GM23338 (cell line): ENCODE data around the gene HRK. TPM values are rescaled to one million over a fixed set of nuclear protein-coding genes. Genes with fewer than 3 reads are reported as not detected.

Source experiments
- ATAC-seq: fragments of 200-7000 bp; cut with Tn5 transposase; 3 replicates; pipeline ENCODE4 v1.9.1; 2020
- DNase-seq: peaks from one replicate; pipeline ENCODE4 v3.0.0-alpha.2; 2015; ENCODE audit warnings: low spot score
- H2AFZ ChIP-seq: fragments of 200-600 bp; sonication (generic); 2 replicates; pipeline ENCODE4 v1.8.0; 2016; ENCODE audit warnings: antibody characterized with exemption, mild to moderate bottlenecking, moderate library complexity
- H3F3A ChIP-seq: fragments of 200-600 bp; sonication (generic); replicated peaks from 2 replicates; pipeline ENCODE4 v1.8.0; 2017; ENCODE audit warnings: antibody characterized with exemption, mixed run types, low read depth
- H3K27ac ChIP-seq: fragments of 200-600 bp; sonication (generic); 2 replicates; pipeline ENCODE4 v1.6.1; 2016; ENCODE audit warnings: low read depth
- H3K27me3 ChIP-seq: fragments of 200-600 bp; sonication (generic); 2 replicates; pipeline ENCODE4 v1.8.0; 2016; ENCODE audit warnings: mild to moderate bottlenecking, mixed run types, moderate library complexity; ENCODE audit not compliant: insufficient read depth
- H3K36me3 ChIP-seq: fragments of 200-600 bp; sonication (generic); 2 replicates; pipeline ENCODE4 v1.8.0; 2016; ENCODE audit warnings: mild to moderate bottlenecking; ENCODE audit not compliant: insufficient read depth
- H3K4me1 ChIP-seq: fragments of 200-600 bp; sonication (generic); 2 replicates; pipeline ENCODE4 v1.8.0; 2016; ENCODE audit warnings: mild to moderate bottlenecking, moderate library complexity; ENCODE audit not compliant: insufficient read depth
- H3K4me2 ChIP-seq: fragments of 200-600 bp; sonication (generic); 2 replicates; pipeline ENCODE4 v1.7.1; 2017; ENCODE audit warnings: mixed run types
- H3K4me3 ChIP-seq: fragments of 200-600 bp; sonication (generic); 2 replicates; pipeline ENCODE4 v1.6.1; 2016; ENCODE audit warnings: mixed run types
- H3K79me2 ChIP-seq: fragments of 200-600 bp; sonication (generic); replicated peaks from 2 replicates; pipeline ENCODE4 v1.8.0; 2017; ENCODE audit warnings: mild to moderate bottlenecking; ENCODE audit not compliant: insufficient read depth
- H3K9me2 ChIP-seq: fragments of 200-600 bp; sonication (generic); 2 replicates; pipeline ENCODE4 v1.8.0; 2017; ENCODE audit not compliant: insufficient read depth
- H4K20me1 ChIP-seq: fragments of 200-600 bp; sonication (generic); replicated peaks from 2 replicates; pipeline ENCODE4 v1.8.0; 2017; ENCODE audit warnings: mild to moderate bottlenecking; ENCODE audit not compliant: insufficient read depth
- H3K27ac Mint-ChIP-seq: 2 replicates; pipeline ENCODE4 v1.8.0; 2020; ENCODE audit warnings: inconsistent platforms, mild to moderate bottlenecking, moderate library complexity, mixed read lengths
- H3K27me3 Mint-ChIP-seq: 3 replicates; pipeline ENCODE4 v1.8.0; 2022; ENCODE audit warnings: low read depth, mild to moderate bottlenecking, moderate library complexity, mixed read lengths, inconsistent platforms; ENCODE audit not compliant: insufficient read depth, poor library complexity
- H3K36me3 Mint-ChIP-seq: 3 replicates; pipeline ENCODE4 v1.8.0; 2021; ENCODE audit warnings: low read depth, mild to moderate bottlenecking, inconsistent platforms, moderate library complexity, mixed read lengths
- H3K4me1 Mint-ChIP-seq: 3 replicates; pipeline ENCODE4 v1.8.0; 2020; ENCODE audit warnings: mild to moderate bottlenecking, inconsistent platforms, mixed read lengths
- H3K4me3 Mint-ChIP-seq: 3 replicates; pipeline ENCODE4 v1.8.0; 2021; ENCODE audit warnings: moderate library complexity, mild to moderate bottlenecking, inconsistent platforms, mixed read lengths
- H3K9me3 Mint-ChIP-seq: 3 replicates; pipeline ENCODE4 v1.8.0; 2020; ENCODE audit warnings: moderate library complexity, mild to moderate bottlenecking, inconsistent platforms, mixed read lengths
- EZH2 ChIP-seq: fragments of 200-600 bp; sonication (generic); IDR thresholded peaks from one replicate; pipeline ENCODE4 v1.8.0; 2017; ENCODE audit warnings: antibody characterized with exemption, mild to moderate bottlenecking, low read depth; ENCODE audit not compliant: unreplicated experiment
- JUNB ChIP-seq: IDR thresholded peaks from one replicate; pipeline ENCODE4 v1.6.1; 2016; ENCODE audit warnings: antibody characterized with exemption; ENCODE audit not compliant: unreplicated experiment
- NANOG ChIP-seq: IDR thresholded peaks from 2 replicates; pipeline ENCODE4 v1.6.1; 2016; ENCODE audit warnings: antibody characterized with exemption, borderline replicate concordance
- POLR2AphosphoS5 ChIP-seq: IDR thresholded peaks from 2 replicates; pipeline ENCODE4 v1.6.1; 2016; ENCODE audit warnings: antibody characterized with exemption, low read depth
- REST ChIP-seq: IDR thresholded peaks from one replicate; pipeline ENCODE4 v1.6.1; 2018; ENCODE audit warnings: antibody characterized with exemption; ENCODE audit not compliant: unreplicated experiment
- ZNF114 ChIP-seq: fragments of 250-450 bp; sonication (Bioruptor Pico); IDR thresholded peaks from 2 replicates; pipeline ENCODE4 v1.5.0; 2020; ENCODE audit warnings: mild to moderate bottlenecking, moderate library complexity
- ZNF331 ChIP-seq: fragments of 250-450 bp; sonication (Bioruptor Pico); IDR thresholded peaks from 2 replicates; pipeline ENCODE4 v1.5.0; 2020; ENCODE audit warnings: low read depth, mild to moderate bottlenecking, moderate library complexity
- polyA plus RNA-seq: library from polyadenylated mRNA; unstranded; fragments of >200 nt; fragmentation: Nextera tagmentation; extraction: Ambion mirVana; gene quantifications from 2 replicates; pipeline ENCODE4 v1.2.1, GENCODE V29; 2016
- total RNA-seq: library from RNA; depleted of rRNA; stranded (reverse); fragments of >200 nt; shearing (Covaris generic); gene quantifications from 2 replicates; pipeline ENCODE4 v1.2.3, GENCODE V29; 2014
- TF ChIP-seq, protein P1 (sequence below): fragments of 250-450 bp; sonication (Bioruptor Pico); IDR thresholded peaks from 2 replicates; pipeline ENCODE4 v1.5.0; 2020; ENCODE audit warnings: mild to moderate bottlenecking, moderate library complexity
- TF ChIP-seq, protein P2 (sequence below), 2 experiments: fragments of 200-600 bp in 1 of 2; sonication (generic) in 1 of 2; conservative IDR thresholded peaks; 2 replicates each; pipeline versions ENCODE4 v1.5.1 to v1.6.1; 2016 to 2017; ENCODE audit warnings: antibody characterized with exemption in 2 of 2, low read depth in 2 of 2, mild to moderate bottlenecking in 2 of 2, moderate library complexity in 1 of 2
- TF ChIP-seq, protein P3 (sequence below): IDR thresholded peaks from 2 replicates; pipeline ENCODE4 v1.6.1; 2016; ENCODE audit warnings: antibody characterized with exemption

HRK gene
- total and polyA plus RNA-seq, 2 experiments from 2014 or later: 1.7 to 1.9 TPM

DNA sequence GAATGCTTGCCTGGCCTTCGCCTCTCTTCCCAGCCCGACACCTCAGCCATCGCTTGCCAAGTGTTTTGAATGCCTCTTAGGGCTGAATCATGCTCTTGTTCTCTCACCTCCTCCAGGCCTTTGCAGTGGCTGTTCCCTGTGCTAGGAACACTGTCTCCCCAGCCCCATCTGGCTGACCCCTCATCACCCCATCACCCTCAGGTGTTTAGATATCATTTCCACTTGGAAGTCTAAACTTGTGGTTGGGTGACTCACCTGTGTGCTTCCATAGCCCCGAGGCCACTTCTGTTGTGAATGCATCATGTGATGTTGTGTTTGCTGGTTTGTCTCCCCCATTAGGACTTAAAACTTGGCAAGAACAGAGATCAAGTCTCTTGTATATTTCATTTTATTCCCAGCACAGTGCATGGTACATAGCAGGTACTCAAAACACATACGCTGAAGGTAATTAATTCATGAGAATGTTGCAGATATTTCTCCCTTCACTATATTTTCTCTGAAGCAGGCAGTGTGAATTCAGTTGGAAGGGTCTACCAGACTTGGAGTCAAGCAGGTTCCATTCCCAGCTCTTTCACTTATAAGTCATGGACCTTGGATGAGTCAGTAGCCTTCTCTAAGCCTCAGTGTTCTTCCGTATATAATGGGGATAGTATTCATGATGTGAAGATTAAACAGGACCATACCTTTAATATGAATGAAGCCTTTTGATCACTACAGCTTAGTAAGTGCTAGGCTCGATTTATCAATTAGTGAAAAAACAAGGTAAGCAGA lies 67.8 kb downstream of the HRK start:
- Histone ChIP-seq H4K20me1 (no peaks in the 10 kb centered on the region), H3F3A (peaks cover 2% of the 10 kb centered on the region; the same call in 1 of the 2 replicates), H3K27ac (no peak overlapping the region), H3K4me2 (no peak overlapping the region), H3K4me3 (no peak overlapping the region), H3K4me1 (peaks cover 5% of the 10 kb centered on the region), H3K27me3 (no peaks in the 10 kb centered on the region), H3K36me3 (no peaks in the 10 kb centered on the region), H3K9me2 (no peaks in the 10 kb centered on the region), H3K79me2 (no peaks in the 10 kb centered on the region), H2AFZ (no peak overlapping the region)
- H3K27ac Mint-ChIP-seq: no peak overlapping the region
- H3K4me1 Mint-ChIP-seq: peaks cover 3% of the 10 kb centered on the region
- ATAC-seq (no peak), DNase-seq (no peak)
- no peaks in the 10 kb centered on the region for H3K9me3 Mint-ChIP-seq
- H3K27me3 Mint-ChIP-seq: no peaks in the 10 kb centered on the region
- H3K4me3 Mint-ChIP-seq: no peak overlapping the region; the same call in 2 of the 3 replicates
- TF ChIP-seq, protein P1, sequence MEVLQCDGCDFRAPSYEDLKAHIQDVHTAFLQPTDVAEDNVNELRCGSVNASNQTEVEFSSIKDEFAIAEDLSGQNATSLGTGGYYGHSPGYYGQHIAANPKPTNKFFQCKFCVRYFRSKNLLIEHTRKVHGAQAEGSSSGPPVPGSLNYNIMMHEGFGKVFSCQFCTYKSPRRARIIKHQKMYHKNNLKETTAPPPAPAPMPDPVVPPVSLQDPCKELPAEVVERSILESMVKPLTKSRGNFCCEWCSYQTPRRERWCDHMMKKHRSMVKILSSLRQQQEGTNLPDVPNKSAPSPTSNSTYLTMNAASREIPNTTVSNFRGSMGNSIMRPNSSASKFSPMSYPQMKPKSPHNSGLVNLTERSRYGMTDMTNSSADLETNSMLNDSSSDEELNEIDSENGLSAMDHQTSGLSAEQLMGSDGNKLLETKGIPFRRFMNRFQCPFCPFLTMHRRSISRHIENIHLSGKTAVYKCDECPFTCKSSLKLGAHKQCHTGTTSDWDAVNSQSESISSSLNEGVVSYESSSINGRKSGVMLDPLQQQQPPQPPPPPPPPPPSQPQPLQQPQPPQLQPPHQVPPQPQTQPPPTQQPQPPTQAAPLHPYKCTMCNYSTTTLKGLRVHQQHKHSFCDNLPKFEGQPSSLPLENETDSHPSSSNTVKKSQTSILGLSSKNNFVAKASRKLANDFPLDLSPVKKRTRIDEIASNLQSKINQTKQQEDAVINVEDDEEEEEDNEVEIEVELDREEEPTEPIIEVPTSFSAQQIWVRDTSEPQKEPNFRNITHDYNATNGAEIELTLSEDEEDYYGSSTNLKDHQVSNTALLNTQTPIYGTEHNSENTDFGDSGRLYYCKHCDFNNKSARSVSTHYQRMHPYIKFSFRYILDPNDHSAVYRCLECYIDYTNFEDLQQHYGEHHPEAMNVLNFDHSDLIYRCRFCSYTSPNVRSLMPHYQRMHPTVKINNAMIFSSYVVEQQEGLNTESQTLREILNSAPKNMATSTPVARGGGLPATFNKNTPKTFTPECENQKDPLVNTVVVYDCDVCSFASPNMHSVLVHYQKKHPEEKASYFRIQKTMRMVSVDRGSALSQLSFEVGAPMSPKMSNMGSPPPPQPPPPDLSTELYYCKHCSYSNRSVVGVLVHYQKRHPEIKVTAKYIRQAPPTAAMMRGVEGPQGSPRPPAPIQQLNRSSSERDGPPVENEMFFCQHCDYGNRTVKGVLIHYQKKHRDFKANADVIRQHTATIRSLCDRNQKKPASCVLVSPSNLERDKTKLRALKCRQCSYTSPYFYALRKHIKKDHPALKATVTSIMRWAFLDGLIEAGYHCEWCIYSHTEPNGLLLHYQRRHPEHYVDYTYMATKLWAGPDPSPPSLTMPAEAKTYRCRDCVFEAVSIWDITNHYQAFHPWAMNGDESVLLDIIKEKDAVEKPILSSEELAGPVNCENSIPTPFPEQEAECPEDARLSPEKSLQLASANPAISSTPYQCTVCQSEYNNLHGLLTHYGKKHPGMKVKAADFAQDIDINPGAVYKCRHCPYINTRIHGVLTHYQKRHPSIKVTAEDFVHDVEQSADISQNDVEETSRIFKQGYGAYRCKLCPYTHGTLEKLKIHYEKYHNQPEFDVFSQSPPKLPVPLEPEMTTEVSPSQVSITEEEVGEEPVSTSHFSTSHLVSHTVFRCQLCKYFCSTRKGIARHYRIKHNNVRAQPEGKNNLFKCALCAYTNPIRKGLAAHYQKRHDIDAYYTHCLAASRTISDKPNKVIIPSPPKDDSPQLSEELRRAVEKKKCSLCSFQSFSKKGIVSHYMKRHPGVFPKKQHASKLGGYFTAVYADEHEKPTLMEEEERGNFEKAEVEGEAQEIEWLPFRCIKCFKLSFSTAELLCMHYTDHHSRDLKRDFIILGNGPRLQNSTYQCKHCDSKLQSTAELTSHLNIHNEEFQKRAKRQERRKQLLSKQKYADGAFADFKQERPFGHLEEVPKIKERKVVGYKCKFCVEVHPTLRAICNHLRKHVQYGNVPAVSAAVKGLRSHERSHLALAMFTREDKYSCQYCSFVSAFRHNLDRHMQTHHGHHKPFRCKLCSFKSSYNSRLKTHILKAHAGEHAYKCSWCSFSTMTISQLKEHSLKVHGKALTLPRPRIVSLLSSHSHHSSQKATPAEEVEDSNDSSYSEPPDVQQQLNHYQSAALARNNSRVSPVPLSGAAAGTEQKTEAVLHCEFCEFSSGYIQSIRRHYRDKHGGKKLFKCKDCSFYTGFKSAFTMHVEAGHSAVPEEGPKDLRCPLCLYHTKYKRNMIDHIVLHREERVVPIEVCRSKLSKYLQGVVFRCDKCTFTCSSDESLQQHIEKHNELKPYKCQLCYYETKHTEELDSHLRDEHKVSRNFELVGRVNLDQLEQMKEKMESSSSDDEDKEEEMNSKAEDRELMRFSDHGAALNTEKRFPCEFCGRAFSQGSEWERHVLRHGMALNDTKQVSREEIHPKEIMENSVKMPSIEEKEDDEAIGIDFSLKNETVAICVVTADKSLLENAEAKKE (CRISPR knock-in tag): no peak
- TF ChIP-seq ZNF114 (CRISPR knock-in tag) (no peak), NANOG (no peak), JUNB (no peak), REST (no peak), POLR2AphosphoS5 (no peak), ZNF331 (no peak), EZH2 (no peak)
- TF ChIP-seq, protein P2, sequence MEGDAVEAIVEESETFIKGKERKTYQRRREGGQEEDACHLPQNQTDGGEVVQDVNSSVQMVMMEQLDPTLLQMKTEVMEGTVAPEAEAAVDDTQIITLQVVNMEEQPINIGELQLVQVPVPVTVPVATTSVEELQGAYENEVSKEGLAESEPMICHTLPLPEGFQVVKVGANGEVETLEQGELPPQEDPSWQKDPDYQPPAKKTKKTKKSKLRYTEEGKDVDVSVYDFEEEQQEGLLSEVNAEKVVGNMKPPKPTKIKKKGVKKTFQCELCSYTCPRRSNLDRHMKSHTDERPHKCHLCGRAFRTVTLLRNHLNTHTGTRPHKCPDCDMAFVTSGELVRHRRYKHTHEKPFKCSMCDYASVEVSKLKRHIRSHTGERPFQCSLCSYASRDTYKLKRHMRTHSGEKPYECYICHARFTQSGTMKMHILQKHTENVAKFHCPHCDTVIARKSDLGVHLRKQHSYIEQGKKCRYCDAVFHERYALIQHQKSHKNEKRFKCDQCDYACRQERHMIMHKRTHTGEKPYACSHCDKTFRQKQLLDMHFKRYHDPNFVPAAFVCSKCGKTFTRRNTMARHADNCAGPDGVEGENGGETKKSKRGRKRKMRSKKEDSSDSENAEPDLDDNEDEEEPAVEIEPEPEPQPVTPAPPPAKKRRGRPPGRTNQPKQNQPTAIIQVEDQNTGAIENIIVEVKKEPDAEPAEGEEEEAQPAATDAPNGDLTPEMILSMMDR (conservative IDR thresholded peaks at IDR 0.05; ENCODE audit: low read depth in 2 of 2): no peak
- TF ChIP-seq, protein P3, sequence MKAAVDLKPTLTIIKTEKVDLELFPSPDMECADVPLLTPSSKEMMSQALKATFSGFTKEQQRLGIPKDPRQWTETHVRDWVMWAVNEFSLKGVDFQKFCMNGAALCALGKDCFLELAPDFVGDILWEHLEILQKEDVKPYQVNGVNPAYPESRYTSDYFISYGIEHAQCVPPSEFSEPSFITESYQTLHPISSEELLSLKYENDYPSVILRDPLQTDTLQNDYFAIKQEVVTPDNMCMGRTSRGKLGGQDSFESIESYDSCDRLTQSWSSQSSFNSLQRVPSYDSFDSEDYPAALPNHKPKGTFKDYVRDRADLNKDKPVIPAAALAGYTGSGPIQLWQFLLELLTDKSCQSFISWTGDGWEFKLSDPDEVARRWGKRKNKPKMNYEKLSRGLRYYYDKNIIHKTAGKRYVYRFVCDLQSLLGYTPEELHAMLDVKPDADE: no peak
- no peaks in the 10 kb centered on the region for H3K36me3 Mint-ChIP-seq
